Gastrocnemius medialis (tissue), 4 donors: ENCODE data around the gene LARP4B.

Experiments
- CTCF ChIP-seq, 5 experiments: fragments of 450-650 bp in 3 of 5; fragments of 200-600 bp in 2 of 5; sonication (generic) in 2 of 5; IDR thresholded peaks in 4 of 5; conservative IDR thresholded peaks in 1 of 5; 1 replicate in 4 of 5; 2 replicates in 1 of 5; pipeline ENCODE4 v1.5.1; 2016 to 2019; ENCODE audit warnings: antibody characterized with exemption in 5 of 5, mild to moderate bottlenecking in 3 of 5, moderate library complexity in 3 of 5
- POLR2A ChIP-seq, 2 donors: fragments of 450-650 bp; IDR thresholded peaks; one replicate each; pipeline ENCODE4 v1.6.1; 2017; ENCODE audit warnings: antibody characterized with exemption in 2 of 2, mild to moderate bottlenecking in 2 of 2, moderate library complexity in 2 of 2

GRCh38 chr10:816091-816477 lies 115.4 kb downstream of the LARP4B start:
- TF ChIP-seq CTCF (IDR thresholded peaks at IDR 0.05 in 4 of 5, conservative IDR thresholded peaks at IDR 0.05 in 1 of 5) (no peak), POLR2A (IDR thresholded peaks at IDR 0.05) (no peak)
